BLaER1 (cell line): ENCODE measurements around the gene AMIGO3.
"Not testable (repeated sequence)": the region's sequence is repeated elsewhere in the genome, so short reads cannot be mapped to it uniquely, and the experiment has no call there.

ENCODE experiments used
- H3K27ac ChIP-seq: shearing (Covaris generic); formaldehyde crosslinking; 2 replicates; pipeline ENCODE4 v1.8.1; 2022
- H3K27me3 ChIP-seq: shearing (Covaris generic); formaldehyde crosslinking; 2 replicates; pipeline ENCODE4 v1.8.1; 2022
- H3K36me3 ChIP-seq: shearing (Covaris generic); formaldehyde crosslinking; 2 replicates; pipeline ENCODE4 v1.8.1; 2022
- H3K4me1 ChIP-seq: shearing (Covaris generic); formaldehyde crosslinking; 2 replicates; pipeline ENCODE4 v1.8.1; 2022
- H3K4me2 ChIP-seq: shearing (Covaris generic); formaldehyde crosslinking; 2 replicates; pipeline ENCODE4 v1.8.1; 2022
- H3K4me3 ChIP-seq: shearing (Covaris generic); formaldehyde crosslinking; 2 replicates; pipeline ENCODE4 v1.8.1; 2022
- H3K9ac ChIP-seq: shearing (Covaris generic); formaldehyde crosslinking; 2 replicates; pipeline ENCODE4 v1.8.1; 2022
- H3K9me3 ChIP-seq: shearing (Covaris generic); formaldehyde crosslinking; 2 replicates; pipeline ENCODE4 v1.8.1; 2022
- H4K20me1 ChIP-seq: shearing (Covaris generic); formaldehyde crosslinking; 2 replicates; pipeline ENCODE4 v1.8.1; 2022
- Cebpa-rat ChIP-seq: shearing (Covaris generic); IDR thresholded peaks from 2 replicates; pipeline ENCODE4 v1.8.1; 2022

The AMIGO3 gene, protein sequence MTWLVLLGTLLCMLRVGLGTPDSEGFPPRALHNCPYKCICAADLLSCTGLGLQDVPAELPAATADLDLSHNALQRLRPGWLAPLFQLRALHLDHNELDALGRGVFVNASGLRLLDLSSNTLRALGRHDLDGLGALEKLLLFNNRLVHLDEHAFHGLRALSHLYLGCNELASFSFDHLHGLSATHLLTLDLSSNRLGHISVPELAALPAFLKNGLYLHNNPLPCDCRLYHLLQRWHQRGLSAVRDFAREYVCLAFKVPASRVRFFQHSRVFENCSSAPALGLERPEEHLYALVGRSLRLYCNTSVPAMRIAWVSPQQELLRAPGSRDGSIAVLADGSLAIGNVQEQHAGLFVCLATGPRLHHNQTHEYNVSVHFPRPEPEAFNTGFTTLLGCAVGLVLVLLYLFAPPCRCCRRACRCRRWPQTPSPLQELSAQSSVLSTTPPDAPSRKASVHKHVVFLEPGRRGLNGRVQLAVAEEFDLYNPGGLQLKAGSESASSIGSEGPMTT

DNA sequence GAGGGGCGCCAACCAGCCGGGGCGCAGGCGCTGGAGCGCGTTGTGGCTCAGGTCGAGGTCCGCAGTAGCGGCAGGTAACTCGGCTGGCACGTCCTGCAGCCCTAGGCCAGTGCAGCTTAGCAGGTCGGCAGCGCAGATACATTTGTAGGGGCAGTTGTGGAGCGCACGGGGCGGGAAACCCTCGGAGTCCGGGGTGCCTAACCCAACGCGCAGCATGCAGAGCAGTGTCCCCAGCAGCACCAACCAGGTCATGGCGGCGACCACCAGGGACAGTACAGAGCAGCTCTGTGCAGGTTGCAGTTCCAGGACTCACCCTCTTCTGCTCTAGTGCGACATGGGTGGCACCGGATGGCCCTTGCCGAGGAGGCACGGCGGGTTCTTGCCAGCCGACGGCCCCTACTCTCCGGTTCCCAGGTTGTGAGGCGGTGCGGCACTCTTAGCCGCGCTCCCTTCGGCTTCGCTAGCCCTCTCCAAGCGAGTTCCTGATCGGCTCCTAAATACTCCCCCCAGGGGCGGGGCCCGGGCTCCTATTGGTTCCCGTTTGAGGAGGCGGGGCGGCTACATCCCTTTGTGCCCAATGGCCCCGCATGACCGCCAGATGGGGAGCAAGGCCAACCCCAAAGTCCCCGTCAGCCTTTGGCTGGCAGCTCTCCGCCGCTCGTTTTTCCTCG, at the start of gene AMIGO3:
TSS of gene AMIGO3 (minus strand) at position 471 of the 671 bp plus-strand sequence. CDS start at position 252, 219 bp downstream.
- H3K27ac ChIP-seq, result peak within 1 kb of the TSS; percentile 45; the same call in 1 of the 2 replicates
- peak within 1 kb of the TSS; percentile 66 for H3K9ac ChIP-seq

DNA sequence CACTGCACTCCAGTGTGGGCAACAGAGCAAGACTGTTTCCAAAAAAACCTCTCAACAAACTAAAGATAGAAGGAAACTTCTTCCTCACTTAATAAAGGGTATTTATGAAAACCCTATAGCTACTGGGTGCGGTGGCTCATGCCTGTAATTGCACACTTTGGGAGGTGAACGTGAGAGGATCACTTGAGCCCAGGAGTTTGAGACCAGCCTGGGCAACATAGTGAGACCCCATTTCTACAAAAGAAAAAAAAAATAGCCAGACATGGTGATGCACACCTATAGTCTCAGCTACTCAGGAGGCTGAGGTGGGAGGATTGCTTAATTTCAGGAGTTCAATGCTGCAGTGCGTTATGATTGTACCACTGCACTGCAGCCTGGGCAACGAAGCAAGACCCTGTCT, 44.5 kb upstream of the AMIGO3 start:
- Histone ChIP-seq H3K4me3 (no peak overlapping the region), H3K4me2 (no peak overlapping the region), H3K9me3 (no peaks in the 10 kb centered on the region), H4K20me1 (peaks cover 100% of the 10 kb centered on the region), H3K9ac (no peak overlapping the region), H3K36me3 (peaks cover 74% of the 10 kb centered on the region), H3K4me1 (no peaks in the 10 kb centered on the region), H3K27me3 (no peaks in the 10 kb centered on the region), H3K27ac (no peak overlapping the region)
- TF ChIP-seq Cebpa-rat, result no peak

More for the DNA sequence above, at the start of gene AMIGO3:
- H3K4me3 ChIP-seq, result peak within 1 kb of the TSS; percentile 65
- H3K9me3 ChIP-seq, result no peaks in the 10 kb centered on the region
- no peaks in the 10 kb centered on the region for H3K27me3 ChIP-seq
- peaks cover 58% of the 10 kb centered on the region for H3K36me3 ChIP-seq
- peak within 1 kb of the TSS; percentile 100 for H3K4me2 ChIP-seq
- peaks cover 48% of the 10 kb centered on the region for H3K4me1 ChIP-seq
- TF ChIP-seq Cebpa-rat, result no peak
- peaks cover 32% of the 10 kb centered on the region for H4K20me1 ChIP-seq

DNA sequence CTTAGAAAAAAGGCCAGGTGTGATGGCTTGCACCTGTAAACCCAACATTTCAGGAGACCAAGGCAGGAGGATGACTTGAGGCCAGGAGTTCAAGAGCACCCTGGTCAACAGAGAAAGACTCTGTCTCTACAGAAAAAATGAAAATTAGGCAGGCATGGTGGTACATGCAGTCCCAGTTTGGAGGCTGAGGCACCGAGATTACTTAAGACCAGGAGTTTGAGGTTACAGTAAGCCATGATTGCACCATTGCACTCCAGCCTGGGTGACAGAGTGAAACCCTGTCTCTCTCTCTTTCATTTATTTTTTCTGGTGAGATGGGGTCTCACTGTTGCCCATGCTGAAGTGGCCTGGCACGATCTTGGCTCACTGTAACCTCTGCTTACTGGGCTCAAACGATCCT, 42.2 kb upstream of the AMIGO3 start:
- Histone ChIP-seq H3K9ac (no peak overlapping the region), H3K4me3 (no peak overlapping the region), H4K20me1 (peaks cover 100% of the 10 kb centered on the region), H3K4me2 (no peak overlapping the region), H3K4me1 (peaks cover 10% of the 10 kb centered on the region), H3K27me3 (no peaks in the 10 kb centered on the region), H3K9me3 (no peaks in the 10 kb centered on the region), H3K36me3 (peaks cover 69% of the 10 kb centered on the region), H3K27ac (no peak overlapping the region)
- no peak for TF ChIP-seq Cebpa-rat

DNA sequence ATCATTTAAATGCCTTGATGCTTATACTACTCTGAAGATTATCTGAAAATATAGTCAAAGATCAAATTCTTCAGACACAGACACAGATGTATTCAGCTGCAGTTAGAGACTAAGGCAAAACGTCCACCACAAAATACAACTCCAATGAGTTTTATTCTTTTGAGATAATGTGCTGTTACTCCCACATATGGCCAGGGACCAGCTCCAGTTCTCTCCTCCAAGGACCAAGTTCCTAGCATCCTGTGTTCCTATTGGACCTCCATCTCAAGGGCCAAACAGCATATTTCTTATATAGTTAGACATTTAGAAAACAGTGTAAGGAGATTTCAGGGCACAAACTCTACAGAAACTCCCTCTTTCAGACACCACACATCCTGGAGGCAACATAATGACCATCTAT, 39.7 kb upstream of the AMIGO3 start:
- H3K27ac ChIP-seq, result no peak overlapping the region
- H3K4me1 ChIP-seq, result peaks cover 10% of the 10 kb centered on the region
- peaks cover 48% of the 10 kb centered on the region for H3K36me3 ChIP-seq
- no peak for TF ChIP-seq Cebpa-rat
- no peaks in the 10 kb centered on the region for H3K27me3 ChIP-seq
- peaks cover 100% of the 10 kb centered on the region for H4K20me1 ChIP-seq
- H3K4me3 ChIP-seq, result no peak overlapping the region
- H3K9me3 ChIP-seq, result no peaks in the 10 kb centered on the region
- no peak overlapping the region for H3K4me2 ChIP-seq
- H3K9ac ChIP-seq, result no peak overlapping the region

DNA sequence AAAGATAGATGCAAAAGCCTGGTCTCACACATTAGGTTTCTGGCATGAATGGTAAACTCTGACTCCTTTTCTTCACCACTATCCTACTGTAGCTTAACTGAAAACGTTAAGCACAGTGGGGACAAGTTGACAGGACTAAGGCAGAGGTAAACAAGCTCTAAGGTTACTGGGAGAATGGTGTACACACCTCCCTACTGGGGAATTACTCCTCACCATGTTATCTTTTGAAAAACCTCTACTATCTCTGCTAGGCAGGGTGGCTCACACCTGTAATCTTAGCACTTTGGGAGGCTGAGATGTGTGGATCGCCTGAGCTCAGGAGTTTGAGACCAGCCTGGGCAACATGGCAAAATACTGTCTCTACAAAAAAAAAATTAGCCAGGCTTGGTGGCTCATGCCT, 37.7 kb upstream of the AMIGO3 start:
- Histone ChIP-seq H3K27me3 (no peaks in the 10 kb centered on the region), H3K4me2 (no peak overlapping the region), H3K9me3 (no peaks in the 10 kb centered on the region), H3K9ac (no peak overlapping the region), H3K36me3 (peaks cover 44% of the 10 kb centered on the region), H3K4me3 (no peak overlapping the region), H3K4me1 (peaks cover 10% of the 10 kb centered on the region), H3K27ac (no peak overlapping the region), H4K20me1 (peaks cover 100% of the 10 kb centered on the region)
- no peak for TF ChIP-seq Cebpa-rat

DNA sequence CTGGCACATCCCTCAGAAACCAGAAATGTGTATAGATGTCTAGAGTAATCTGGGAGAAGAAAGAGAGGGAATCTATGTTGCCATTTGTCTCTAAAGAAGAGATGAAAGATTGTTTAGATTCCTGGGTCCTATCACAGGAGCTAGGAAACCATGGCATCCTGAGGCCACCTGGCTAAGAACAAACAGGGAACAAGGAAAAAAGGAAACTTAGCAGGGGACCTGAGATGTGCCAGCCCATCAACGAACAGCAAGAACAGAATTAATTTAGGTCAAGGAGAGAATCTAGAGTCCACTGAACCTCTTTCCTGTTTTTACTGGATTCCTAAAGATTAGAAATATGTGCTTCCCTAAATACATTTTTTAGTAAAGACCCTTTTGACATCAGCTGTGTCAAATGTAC, 36.6 kb upstream of the AMIGO3 start:
- Histone ChIP-seq H3K36me3 (peaks cover 43% of the 10 kb centered on the region), H4K20me1 (peaks cover 100% of the 10 kb centered on the region), H3K9ac (no peak overlapping the region), H3K27me3 (no peaks in the 10 kb centered on the region), H3K4me2 (no peak overlapping the region), H3K27ac (no peak overlapping the region), H3K4me3 (no peak overlapping the region), H3K4me1 (peaks cover 10% of the 10 kb centered on the region), H3K9me3 (no peaks in the 10 kb centered on the region)
- TF ChIP-seq Cebpa-rat, result no peak

DNA sequence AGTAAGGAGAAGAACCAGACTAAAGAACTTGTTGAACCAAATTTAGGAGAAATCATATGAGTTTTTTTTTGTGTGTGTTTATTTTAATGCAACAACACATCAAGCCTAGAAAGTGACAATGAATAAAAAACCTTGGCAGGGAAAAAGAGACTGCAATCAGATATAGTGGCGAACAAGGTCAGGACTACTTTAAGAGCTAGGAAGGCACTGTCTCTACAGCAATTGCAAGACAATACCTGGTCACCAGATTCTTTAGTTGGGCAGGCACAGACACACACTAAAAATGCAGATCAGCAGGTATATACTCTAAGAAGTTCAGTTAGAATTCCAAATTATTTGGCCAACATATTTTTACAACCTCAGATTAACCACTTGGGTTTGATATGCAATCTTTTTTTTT, 35.1 kb upstream of the AMIGO3 start:
- Histone ChIP-seq H4K20me1 (peaks cover 100% of the 10 kb centered on the region), H3K27me3 (no peaks in the 10 kb centered on the region), H3K4me1 (peaks cover 10% of the 10 kb centered on the region), H3K9me3 (no peaks in the 10 kb centered on the region), H3K27ac (no peak overlapping the region), H3K36me3 (peaks cover 45% of the 10 kb centered on the region), H3K4me2 (no peak overlapping the region), H3K4me3 (no peak overlapping the region), H3K9ac (no peak overlapping the region)
- no peak for TF ChIP-seq Cebpa-rat

DNA sequence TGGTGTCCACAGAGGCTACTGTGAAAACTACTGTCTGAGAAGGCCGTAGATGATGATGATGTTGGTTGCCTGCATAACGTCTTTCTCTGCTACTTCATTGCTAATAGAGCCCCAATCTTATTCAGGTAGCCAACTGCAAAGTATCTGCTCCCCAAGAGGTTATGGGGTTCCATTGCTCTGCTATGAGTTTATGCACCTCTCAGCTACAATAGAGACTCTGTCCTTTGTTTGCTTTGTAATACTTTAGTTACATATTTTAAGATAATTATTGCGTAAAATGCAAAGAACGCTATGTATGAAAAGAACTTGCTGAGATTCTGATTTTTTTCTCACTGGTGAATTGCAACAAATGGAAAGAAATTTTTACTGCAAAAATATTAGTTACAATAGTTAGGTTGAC, 32.0 kb upstream of the AMIGO3 start:
- Histone ChIP-seq H3K4me2 (no peak overlapping the region), H3K4me3 (no peak overlapping the region), H4K20me1 (peaks cover 98% of the 10 kb centered on the region), H3K27ac (no peak overlapping the region), H3K9me3 (no peaks in the 10 kb centered on the region), H3K4me1 (no peaks in the 10 kb centered on the region), H3K27me3 (no peaks in the 10 kb centered on the region), H3K36me3 (peaks cover 61% of the 10 kb centered on the region), H3K9ac (no peak overlapping the region)
- TF ChIP-seq Cebpa-rat, result no peak

DNA sequence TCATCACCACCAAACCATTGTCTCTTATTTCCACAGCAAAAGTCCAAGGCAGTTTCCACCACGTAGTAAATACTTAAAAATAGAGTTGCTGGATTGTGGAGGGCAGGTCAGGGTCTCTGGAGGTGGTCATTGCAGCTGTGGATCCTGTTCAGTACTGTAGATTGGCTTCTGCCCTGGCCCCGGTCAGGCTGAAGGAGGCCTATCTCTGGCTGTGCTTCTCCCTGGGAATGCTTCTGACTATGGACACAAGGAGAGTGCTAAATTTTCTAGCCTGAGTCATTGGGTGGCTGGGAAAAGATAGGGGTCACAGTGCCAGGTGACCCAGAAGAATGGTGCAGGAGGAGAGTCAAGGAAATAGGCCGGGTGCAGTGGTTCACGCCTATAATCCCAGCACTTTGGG, 30.6 kb upstream of the AMIGO3 start:
- Histone ChIP-seq H3K27ac (no peak overlapping the region), H3K36me3 (peaks cover 76% of the 10 kb centered on the region), H3K27me3 (no peaks in the 10 kb centered on the region), H3K9ac (no peak overlapping the region), H3K4me3 (no peak overlapping the region), H3K4me1 (no peaks in the 10 kb centered on the region), H4K20me1 (peaks cover 98% of the 10 kb centered on the region), H3K9me3 (no peaks in the 10 kb centered on the region), H3K4me2 (no peak overlapping the region)
- TF ChIP-seq Cebpa-rat, result no peak

DNA sequence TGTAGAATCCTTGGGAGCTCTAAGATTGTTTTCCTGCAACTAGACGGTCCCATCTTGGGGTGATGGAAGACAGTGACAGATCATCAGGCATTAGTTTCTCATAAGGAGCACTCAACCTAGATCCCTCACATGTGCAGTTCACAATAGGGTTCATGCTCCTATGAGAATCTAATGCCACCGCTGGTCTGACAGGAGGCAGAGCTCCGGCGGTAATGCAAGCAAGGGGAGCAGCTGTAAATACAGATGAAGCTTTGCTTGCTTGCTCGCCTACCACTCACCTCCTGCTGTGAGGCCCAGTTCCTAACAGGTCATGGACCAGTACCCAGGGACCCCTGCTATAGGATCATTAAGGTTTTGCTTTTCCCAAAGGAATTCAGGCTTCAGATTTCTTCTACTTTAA, 29.4 kb upstream of the AMIGO3 start:
- H3K36me3 ChIP-seq, result peaks cover 83% of the 10 kb centered on the region

More for the DNA sequence above, 29.4 kb upstream of the AMIGO3 start:
- not testable (repeated sequence) for H3K27me3 ChIP-seq, H3K27ac ChIP-seq, H3K4me1 ChIP-seq, H3K9ac ChIP-seq, H3K9me3 ChIP-seq, H3K4me3 ChIP-seq, H3K4me2 ChIP-seq
- H4K20me1 ChIP-seq, result peaks cover 98% of the 10 kb centered on the region
